Brain microvascular endothelial cell (primary cell): Measurements from ENCODE around the gene GATA2.

Source experiments
- DNase-seq: peaks from one replicate; pipeline ENCODE4 v3.0.0-alpha.2; 2020
- H3K27ac ChIP-seq: fragments of 250-450 bp; sonication (Bioruptor Pico); 2 replicates; pipeline ENCODE4 v1.5.1; 2020; ENCODE audit warnings: mild to moderate bottlenecking, moderate library complexity
- H3K27me3 ChIP-seq: fragments of 250-450 bp; sonication (Bioruptor Pico); replicated peaks from 2 replicates; pipeline ENCODE4 v1.5.1; 2020; ENCODE audit warnings: mild to moderate bottlenecking
- H3K36me3 ChIP-seq: fragments of 250-450 bp; sonication (Bioruptor Pico); replicated peaks from 2 replicates; pipeline ENCODE4 v1.5.1; 2020; ENCODE audit warnings: mild to moderate bottlenecking
- H3K4me3 ChIP-seq: 2 replicates; pipeline ENCODE4 v1.5.1; 2011; ENCODE audit warnings: low read depth, mild to moderate bottlenecking, control low read depth, low read length, moderate library complexity
- in situ Hi-C: cut with HindIII; loops from 2 replicates; pipeline ENCODE4 v1.10.0; 2017; ENCODE audit warnings: low sequenced_read_pairs, low pct_ligation_motif_present
- TF ChIP-seq, protein P1 (sequence below): IDR thresholded peaks from 2 replicates; pipeline ENCODE4 v1.5.1; 2011; ENCODE audit warnings: low read depth, mild to moderate bottlenecking, moderate library complexity, low read length, control low read depth, inconsistent platforms; ENCODE audit errors: missing control alignments

The GATA2 gene

DNA sequence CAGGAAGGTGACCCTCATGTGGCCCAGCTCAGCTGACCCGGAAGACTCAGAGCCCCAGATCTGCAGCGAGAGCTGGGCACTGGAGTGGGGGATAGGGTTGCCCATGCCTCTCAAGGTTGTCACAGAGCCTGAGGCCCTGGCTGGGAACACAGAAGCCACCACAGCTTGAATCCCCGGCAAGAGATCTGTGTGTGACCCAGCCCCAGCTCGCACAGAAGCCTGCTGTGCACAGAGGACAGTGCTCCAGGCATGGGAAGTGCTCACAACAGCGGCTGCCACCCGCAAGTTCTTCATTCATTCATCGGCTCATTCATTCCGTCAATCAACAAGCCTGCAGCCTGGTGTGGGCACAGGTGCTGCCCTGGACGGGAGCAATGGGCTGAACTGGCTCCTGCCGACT, 62.7 kb downstream of the GATA2 start:
- DNase-seq, result no peak
- peaks cover 52% of the 10 kb centered on the region for H3K27me3 ChIP-seq
- no peak overlapping the region for H3K4me3 ChIP-seq
- no peak overlapping the region for H3K27ac ChIP-seq
- in situ Hi-C loops, result no loop called here
- TF ChIP-seq, protein P1, sequence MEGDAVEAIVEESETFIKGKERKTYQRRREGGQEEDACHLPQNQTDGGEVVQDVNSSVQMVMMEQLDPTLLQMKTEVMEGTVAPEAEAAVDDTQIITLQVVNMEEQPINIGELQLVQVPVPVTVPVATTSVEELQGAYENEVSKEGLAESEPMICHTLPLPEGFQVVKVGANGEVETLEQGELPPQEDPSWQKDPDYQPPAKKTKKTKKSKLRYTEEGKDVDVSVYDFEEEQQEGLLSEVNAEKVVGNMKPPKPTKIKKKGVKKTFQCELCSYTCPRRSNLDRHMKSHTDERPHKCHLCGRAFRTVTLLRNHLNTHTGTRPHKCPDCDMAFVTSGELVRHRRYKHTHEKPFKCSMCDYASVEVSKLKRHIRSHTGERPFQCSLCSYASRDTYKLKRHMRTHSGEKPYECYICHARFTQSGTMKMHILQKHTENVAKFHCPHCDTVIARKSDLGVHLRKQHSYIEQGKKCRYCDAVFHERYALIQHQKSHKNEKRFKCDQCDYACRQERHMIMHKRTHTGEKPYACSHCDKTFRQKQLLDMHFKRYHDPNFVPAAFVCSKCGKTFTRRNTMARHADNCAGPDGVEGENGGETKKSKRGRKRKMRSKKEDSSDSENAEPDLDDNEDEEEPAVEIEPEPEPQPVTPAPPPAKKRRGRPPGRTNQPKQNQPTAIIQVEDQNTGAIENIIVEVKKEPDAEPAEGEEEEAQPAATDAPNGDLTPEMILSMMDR, result no peak
- H3K36me3 ChIP-seq, result no peaks in the 10 kb centered on the region

DNA sequence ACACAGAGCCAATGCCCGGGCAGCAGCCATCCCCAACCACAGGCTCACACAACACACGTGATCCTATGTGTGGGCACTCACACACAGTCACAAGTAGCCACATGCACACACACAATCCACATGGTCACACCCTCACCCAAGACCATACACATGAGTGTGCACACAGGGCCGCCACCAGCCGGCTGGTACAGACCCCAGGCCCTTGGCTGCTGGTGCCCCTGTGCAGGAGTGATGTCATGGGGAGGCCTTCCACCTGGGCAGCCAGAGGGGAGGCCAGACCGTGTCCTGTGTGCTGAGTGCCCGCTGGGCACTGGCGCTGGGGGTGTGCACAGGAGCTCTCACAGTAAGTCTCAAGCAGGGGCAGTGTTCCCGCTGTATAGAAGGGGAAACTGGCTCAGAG, 63.2 kb downstream of the GATA2 start:
- in situ Hi-C loops, result no loop called here
- TF ChIP-seq, protein P1, result no peak

More for the DNA sequence above, 63.2 kb downstream of the GATA2 start:
- no peak for DNase-seq
- Histone ChIP-seq H3K4me3 (no peak overlapping the region), H3K36me3 (no peaks in the 10 kb centered on the region), H3K27ac (no peak overlapping the region), H3K27me3 (peaks cover 49% of the 10 kb centered on the region)
